C4-2B (cell line): Measurements from ENCODE around the gene DCBLD2.

Experiments used
- CTCF ChIP-seq: fragments of 450-650 bp; conservative IDR thresholded peaks from 2 replicates; pipeline ENCODE4 v1.5.1; 2017; ENCODE audit warnings: mild to moderate bottlenecking
- ZFX ChIP-seq: fragments of 450-650 bp; IDR thresholded peaks from 2 replicates; pipeline ENCODE4 v1.6.1; 2017

GRCh38 chr3:98893740-98894139 lies 7.8 kb downstream of the DCBLD2 start:
- TF ChIP-seq CTCF (no peak), ZFX (no peak)
